RWPE1 (cell line): ENCODE measurements around the gene CUX1.
A peak's percentile ranks its signal among the peaks of the same experiment; 100 is the strongest.
"Not testable (repeated sequence)": the region's sequence is repeated elsewhere in the genome, so short reads cannot be mapped to it uniquely, and the experiment has no call there.

ENCODE experiments used
- CTCF ChIA-PET: fragments of 350-600 bp; sonication (Branson Sonifier 250); formaldehyde crosslinking; extraction: SDS; loops from one replicate; lab custom pipeline; 2021; lab: Yijun Ruan, JAX
- POLR2A ChIA-PET: fragments of 400-600 bp; formaldehyde crosslinking; extraction: SDS; loops from one replicate; lab custom pipeline; 2020; ENCODE audit warnings: antibody characterized with exemption; ENCODE audit not compliant: low non-redundant PET; lab: Yijun Ruan, JAX
- DNase-seq: peaks from one replicate; pipeline ENCODE4 v3.0.0; 2012; ENCODE audit warnings: low spot score
- H3K27ac ChIP-seq: fragments of 450-650 bp; 2 replicates; pipeline ENCODE4 v1.5.1; 2017
- CTCF ChIP-seq: fragments of 450-650 bp; conservative IDR thresholded peaks from 2 replicates; pipeline ENCODE4 v1.5.1; 2017; ENCODE audit warnings: low read depth, mild to moderate bottlenecking

Gene CUX1

DNA sequence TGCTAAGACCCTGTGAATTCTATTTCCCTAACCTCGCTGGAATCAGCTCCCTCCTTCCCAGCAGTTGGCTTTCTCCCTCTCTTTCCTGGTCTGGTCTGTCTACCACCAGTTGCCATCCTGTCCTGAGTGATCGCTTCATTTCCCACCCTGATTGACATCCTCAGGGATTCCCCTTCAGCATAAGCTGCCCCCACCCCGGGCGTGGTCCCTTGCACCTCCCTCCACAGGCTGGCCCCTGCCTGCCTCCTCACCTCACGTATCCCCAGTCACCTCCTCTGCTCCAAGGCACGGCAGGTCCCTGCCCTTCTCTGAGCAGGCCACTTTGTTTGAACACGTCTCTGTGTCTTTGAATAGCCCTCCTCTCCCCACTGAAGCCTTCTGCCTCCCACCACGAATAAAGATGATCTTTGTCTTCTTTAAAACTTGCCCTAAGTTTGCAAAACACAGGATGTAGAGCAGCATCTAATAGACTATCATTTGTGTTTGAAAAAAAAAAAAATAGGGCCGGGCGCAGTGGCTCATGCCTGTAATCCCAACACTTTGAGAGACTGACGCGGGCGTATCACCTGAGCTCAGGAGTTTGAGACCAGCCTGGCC is 233.5 kb downstream of the CUX1 start:
- CTCF ChIA-PET = interaction anchor here (0.6 kb wide), 2 partner anchors 367 to 695 kb away, joined by 3 to 6 read pairs; no protein-coding TSS in a partner anchor
- H3K27ac ChIP-seq = peak overlapping the region; percentile 72
- POLR2A ChIA-PET = no interaction called here
- no peak for TF ChIP-seq CTCF
- DNase-seq = peak; percentile 12

DNA sequence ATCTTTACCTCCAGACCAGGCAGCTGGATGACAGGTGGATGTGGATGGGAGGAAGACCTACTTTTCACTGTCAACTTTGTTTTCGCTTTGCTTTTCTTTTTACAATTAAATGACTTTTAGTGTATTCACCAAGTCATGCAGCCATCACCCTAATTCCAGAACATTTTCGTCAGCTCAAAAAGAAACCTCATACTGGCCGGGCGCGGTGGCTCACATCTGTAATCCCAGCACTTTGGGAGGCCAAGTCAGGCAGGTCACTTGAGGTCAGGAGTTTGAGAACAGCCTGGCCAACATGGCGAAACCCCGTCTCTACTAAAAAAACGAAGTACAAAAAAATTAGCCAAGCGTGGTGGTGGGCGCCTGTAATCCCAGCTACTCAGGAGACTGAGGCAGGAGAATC is 234.3 kb downstream of the CUX1 start:
- ChIA-PET CTCF (interaction anchor here (0.6 kb wide), 1 partner anchor 368 kb away, joined by 6 read pairs; no protein-coding TSS in a partner anchor), POLR2A (interaction anchor here (0.6 kb wide), 1 partner anchor 93 kb away, joined by 5 read pairs; no protein-coding TSS in a partner anchor)
- peak overlapping the region; percentile 72 for H3K27ac ChIP-seq
- not testable (repeated sequence) for DNase-seq

GRCh38 chr7:102054158-102054557 is 236.7 kb downstream of the CUX1 start:
- no peak for TF ChIP-seq CTCF
- no peak overlapping the region for H3K27ac ChIP-seq
- ChIA-PET CTCF (interaction anchor here (0.7 kb wide), 1 partner anchor 11 kb away, joined by 3 read pairs; no protein-coding TSS in a partner anchor), POLR2A (no interaction called here)
- DNase-seq = no peak

GRCh38 chr7:102055181-102055976 is 238.0 kb downstream of the CUX1 start:
- CTCF ChIA-PET = interaction anchor here (0.7 kb wide), 1 partner anchor 30 kb away, joined by 3 read pairs; no protein-coding TSS in a partner anchor
- POLR2A ChIA-PET = no interaction called here
- no peak for TF ChIP-seq CTCF
- no peak overlapping the region for H3K27ac ChIP-seq
- DNase-seq = no peak

DNA sequence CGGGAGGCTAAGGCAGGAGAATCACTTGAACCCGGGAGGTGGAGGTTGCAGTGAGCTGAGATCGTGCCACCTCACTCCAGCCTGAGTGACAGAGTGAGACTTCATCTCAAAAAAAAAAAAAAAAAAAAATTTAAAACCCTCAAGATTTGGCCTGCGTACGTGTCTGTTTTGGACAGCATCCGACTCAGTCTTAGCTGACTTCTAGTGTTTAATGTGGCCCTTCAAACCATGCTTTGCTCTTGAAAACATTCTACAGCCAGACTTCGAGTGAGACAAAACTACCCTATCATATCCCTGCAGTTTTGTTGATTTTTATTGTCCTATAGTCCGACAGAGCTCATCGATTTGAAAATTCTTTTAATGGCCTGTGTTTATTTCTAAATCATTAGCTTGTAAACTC is 242.1 kb downstream of the CUX1 start:
- ChIA-PET CTCF (interaction anchor here (0.6 kb wide), 1 partner anchor 1425 kb away, joined by 4 read pairs; no protein-coding TSS in a partner anchor), POLR2A (no interaction called here)
- no peak for DNase-seq
- TF ChIP-seq CTCF = no peak
- no peak overlapping the region for H3K27ac ChIP-seq

- no peak for TF ChIP-seq CTCF
- H3K27ac ChIP-seq = peak overlapping the region; percentile 97
- ChIA-PET CTCF (interaction anchor here (0.7 kb wide), 1 partner anchor 38 kb away, joined by 4 read pairs; no protein-coding TSS in a partner anchor), POLR2A (no interaction called here)
- DNase-seq = no peak
Measured at GRCh38 chr7:102061354-102061945, 244.0 kb downstream of the CUX1 start.
